ENCODE results near the gene XPNPEP1.

XPNPEP1 gene

DNA sequence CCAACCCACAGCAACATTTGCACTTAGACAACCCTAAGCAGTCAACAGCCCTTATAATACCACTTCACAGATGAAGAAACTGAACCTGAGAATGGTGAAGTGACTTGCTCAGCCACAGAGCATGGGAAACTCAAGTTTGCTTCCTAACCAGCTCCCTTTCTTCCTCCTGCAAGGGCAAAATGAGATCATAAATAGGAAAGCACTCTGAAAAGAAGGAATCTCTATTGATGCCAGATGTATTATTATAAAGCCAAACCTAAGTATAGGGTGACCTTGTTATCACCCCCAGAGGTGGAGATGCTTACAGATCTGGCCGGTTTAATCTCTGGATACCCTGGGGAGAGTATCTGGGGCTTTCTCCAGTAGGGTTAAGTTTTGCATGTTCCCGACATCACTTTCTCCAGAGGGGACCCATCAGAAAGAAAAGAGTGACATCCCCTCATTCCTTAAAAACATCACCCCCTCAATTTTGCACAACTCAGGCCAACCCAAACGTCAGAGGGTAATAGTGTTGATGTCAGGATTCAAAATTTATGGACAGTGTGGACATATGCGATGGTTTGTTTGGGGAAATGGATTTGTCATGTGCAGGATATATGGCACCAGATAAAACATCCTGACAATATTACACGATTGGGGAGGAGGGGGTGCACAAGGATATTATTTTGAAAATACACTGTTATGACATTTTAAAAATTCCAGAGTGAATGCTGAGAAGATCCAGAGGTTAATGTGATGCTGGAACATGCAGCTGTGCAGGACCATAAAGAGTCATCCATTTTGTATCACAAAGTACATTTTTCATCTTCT, 24.0 kb upstream of the XPNPEP1 start:
- no peak for DNase-seq

DNA sequence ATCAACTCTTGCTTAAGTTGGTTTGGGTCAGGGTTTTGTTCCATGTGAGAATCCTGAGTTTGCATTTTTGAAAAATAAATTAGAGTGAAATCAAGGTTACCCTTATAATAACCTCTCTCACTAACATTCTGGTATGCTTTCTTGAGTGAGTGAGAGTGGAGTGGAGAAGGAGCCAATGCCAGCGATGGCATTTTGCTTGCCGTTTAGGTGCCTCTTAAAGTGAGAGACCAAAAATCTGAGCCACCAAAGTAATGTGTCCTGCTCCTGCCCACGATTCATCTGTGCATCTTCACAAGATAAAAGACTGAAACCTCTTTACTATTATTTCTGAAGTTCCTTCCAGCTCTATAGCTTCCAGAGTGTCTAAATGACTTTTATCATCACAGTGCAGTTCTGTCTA, 23.4 kb upstream of the XPNPEP1 start:
- DNase-seq: no peak

DNA sequence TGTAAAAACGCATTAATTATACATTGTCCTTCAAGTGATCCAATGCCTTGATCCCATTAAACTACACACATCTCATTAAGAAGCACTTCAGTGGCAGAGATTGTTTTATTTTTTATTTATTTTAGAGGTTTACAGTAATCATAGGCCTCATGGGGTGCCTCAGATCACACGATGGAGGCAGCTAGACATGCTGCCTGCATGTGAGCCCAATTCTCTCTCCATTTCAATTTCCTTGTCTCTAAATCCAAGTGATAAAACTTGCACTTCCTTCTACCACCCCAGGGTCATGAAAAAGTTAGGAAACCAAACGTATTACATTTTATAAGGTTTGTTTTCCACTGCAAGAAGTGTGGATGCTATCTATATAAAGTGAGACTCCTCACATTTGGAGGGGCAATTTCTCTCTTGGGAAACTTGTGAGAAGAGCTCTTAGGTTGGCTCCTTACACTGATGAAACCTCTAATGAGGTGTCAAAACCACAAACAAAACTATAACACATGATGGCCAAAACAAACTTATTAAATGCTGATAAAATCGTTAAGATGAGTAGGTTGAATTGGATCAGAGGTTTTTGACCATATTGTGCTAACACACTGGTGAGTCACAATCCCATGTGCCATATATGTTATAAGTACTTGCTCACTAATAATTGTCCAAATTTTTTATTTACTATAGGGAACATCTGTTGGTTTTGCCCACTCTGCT, 22.3 kb upstream of the XPNPEP1 start:
- no peak for DNase-seq

DNA sequence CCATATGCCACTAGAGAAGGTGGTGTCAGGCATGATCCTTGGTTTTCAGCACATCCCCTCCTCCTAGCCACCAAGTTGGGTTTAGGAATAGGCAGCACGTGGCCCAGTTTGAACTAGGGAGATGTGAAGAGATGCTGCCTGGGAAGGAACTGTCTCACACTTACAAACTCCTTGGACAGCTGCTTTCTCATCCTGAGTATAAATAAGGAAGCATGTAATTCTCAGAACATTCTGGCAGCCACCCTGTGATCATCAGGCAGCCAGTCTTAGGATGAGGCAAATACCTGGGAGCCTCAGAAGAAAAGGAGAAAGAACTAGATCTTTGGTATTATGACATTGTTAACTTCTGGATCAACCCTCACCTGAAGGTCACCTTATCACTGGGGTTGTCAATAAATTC, 21.3 kb upstream of the XPNPEP1 start:
- DNase-seq: no peak

DNA sequence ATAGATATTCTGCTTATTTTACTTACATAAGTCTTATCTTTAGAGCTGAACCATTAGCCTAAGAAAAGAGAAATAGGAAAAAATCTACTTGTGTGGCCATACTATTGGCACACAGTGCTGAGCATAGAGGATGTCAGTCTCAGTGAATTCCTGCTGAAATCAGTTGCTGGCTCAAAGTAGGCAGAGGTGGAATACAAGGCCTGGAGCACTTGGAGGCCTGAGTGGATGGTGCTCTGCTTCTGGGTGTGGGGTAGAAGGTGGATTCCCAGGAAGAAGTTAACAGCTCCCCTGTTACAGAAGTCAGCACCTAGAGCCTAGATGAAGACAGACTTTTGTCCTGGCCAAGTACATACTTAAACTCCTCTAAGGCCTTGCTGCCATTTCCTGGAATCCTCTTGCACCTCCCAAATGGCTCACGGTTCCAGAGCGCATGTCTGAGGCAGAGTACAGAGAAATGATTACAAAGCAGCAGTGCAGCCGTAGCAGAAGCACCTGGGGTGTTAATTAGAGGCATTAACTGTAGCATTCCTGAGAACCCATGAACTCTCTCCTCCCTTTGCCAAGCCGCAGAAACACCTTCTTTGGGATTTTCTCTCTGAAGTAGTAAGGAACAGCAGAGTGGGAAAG, 18.0 kb upstream of the XPNPEP1 start:
- no peak for DNase-seq

DNA sequence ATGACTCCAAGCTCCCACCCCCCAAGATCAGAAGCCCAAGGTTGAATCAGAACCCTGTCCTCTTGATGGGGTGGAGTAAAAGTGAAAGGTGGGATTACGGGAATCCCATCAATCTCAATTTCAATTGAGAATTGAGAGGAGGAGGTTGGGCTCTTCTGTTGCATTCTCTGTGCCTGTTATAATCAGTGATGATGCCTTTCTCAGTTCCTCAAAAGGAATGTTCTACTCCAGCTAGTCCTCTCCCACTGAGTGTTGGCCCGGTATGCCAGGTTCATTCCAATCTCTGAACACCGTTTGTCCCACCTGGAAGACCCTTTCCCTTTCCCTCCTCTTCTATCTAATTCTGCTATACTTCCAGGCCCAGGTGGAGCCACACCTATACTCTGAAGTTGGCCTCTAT, 17.2 kb upstream of the XPNPEP1 start:
- no peak for DNase-seq

DNA sequence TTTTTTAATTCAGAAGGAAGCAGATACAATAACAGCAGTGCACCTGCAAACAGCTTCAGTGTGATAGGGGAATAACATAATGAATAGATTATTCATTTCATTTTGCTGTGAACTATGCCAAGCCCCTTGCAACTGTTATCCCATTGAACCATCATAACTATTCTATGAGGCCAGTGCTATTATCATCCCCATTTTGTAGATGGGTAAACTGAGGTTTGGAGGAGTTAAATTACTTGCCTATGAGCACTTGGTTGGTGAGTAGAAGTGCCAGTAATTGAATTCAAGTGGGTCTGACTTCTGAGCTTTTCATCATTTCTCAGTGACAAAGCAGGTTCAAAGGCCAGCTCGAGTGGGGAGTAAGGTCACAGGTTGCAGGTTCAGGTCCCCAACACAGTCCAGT, 16.8 kb upstream of the XPNPEP1 start:
- no peak for DNase-seq

DNA sequence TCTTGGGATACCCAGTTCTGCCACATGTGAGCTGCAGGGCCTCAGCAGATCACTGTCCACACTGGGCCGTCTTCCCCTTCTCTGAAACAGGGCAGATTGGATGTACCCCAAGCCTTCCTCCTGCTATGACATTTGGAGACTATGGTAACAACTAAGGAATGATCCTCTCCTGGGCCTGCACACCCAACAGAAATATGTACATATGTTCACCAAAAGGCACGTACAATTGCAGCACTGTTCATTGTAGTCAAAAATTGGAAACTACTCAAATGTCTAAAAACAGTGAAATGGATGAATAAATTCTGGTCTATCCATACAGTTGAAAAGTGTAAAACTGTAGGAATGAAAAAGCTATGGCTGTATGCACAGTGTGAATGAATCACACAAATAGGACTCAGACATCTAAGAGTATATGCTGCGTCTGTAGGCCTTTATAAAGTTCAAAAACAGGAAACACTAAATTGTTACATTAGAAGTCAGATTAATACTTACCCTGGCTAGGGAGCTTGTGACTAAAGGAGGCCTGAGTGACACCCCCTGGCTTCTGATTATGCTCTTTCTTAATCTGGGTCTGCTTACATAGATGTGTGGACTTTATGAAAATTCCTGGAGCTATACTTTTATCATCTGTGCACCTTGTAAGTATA, 16.1 kb upstream of the XPNPEP1 start:
- no peak for DNase-seq

DNA sequence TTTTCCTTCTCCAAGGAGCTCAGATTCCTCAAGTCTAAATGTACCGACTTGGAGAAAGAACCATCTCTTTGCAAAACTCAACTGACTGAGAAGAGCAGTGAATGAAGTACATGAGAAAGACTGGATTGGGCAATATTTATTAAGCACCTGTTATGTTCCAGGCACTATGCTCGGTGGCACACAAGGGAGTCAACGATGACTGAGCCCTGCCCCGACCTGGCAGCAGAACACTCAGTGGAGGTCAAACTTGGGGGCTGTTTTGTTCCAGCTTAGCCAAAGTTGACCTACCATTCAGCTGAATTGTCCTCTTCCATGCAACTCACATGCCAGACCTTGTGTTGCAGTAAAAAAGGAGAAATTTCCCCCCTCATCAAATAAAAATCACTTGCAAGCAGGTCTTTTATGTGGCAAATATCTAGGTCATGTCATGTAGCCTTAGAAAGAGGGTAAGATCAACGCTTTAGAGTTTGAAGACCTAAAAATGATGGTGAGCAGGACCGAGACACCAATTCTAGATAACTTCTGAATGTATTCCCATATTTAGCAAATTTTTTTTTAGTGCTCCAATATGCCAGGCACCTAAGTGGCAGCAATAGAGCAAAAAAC, 14.3 kb upstream of the XPNPEP1 start:
- no peak for DNase-seq

DNA sequence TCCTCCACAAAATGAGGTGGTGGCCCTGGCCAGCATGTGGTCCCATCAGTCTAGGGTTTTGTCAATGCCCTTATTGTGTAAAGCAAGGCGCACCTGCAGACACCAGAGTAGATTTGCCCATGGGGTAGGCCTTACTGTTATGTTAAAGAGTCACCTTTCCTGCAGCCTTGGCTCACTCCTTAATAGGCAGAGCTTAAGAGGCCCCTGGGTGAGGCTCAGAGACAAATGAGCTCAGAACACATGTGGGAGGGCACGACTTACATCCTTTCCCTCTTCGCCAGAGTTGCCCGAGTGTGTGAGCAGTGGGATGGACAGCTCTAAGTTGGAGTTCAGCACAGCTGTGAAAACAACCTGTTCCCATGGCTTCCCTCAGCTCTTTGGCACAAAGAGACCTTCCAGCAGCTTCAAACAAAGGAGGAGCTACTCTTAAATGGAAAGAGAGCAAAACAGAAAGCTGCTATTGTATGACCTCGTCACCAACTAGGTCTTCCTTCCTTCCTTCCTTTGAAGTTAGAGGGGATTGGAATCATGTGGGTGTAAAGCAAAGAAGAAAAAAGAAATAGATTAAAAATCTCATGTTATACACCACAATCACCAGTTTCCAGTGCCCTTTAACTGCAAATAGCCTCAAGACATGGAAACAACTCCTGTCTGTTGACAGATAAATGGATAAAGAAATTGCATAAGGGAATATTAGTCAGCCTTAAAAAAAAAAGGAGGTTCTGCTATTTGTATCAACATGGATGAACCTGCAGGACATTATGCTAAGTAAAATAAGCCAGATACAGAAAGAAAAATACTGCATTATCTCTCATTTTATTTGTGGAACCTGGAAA, 11.9 kb upstream of the XPNPEP1 start:
- no peak for DNase-seq

DNA sequence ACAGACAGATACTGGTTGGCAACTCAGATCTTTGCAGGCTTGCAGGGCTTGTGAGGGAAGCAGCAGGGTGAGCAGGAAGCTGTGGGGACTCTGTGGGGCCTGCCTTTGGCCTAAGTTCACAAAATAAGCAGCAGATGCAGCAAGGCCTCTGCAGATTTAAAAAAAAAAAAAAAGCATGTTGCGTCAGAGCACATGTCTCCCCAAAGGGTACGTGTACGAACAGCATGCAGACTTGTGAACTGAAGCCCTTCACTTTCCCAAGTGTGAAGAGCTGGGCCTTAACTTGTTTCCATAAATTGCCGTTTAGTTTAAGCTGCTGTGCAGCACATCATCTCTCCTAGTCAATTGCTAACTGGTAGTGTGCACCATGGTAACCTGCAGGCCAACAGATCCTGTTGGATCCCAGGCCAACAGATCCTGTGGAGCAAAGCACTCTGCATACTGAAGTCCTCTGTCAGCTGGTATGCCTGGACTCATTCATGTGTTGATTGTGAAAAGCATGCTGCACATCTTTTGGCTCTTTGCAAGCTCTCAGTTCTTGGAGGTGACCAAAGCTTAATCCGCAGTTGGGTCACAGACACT, 10.8 kb upstream of the XPNPEP1 start:
- DNase-seq: no peak

DNA sequence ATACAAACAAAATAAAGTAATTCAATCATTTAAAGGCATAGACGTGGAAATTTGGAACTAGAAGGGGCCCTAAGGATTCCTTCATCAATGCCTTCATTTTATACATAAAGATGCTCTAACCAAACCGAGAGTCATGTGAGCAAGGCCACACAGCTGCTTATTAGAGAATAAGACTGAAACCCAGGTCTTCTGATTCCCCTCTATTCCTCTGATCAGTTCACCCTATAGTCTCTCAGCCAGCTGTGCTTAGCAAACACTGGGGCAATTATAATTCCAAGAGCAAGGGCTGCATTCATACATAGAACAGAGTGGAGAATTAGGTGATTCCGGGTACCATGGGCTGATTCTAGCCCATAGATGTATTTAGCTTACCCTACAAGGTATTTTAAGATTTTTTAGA, 9.7 kb upstream of the XPNPEP1 start:
- no peak for DNase-seq

DNA sequence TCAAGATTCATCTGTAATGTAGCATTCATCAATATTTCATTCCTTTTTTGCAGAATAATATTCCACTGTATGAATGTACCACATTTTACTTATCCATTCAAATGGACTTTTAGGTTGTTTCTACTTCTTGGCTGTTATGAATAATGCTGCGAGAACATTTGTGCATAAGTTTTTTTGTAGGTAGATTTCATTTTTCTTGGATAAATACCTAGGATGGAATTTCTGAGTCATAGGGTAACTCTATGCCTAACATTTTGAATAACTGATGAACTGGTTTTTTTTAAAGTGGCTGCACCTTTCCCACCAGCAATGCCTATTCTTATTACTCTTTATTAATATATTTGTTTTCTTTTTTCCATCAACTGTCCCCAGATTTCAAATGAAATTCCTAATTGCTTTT, 9.1 kb upstream of the XPNPEP1 start:
- no peak for DNase-seq

DNA sequence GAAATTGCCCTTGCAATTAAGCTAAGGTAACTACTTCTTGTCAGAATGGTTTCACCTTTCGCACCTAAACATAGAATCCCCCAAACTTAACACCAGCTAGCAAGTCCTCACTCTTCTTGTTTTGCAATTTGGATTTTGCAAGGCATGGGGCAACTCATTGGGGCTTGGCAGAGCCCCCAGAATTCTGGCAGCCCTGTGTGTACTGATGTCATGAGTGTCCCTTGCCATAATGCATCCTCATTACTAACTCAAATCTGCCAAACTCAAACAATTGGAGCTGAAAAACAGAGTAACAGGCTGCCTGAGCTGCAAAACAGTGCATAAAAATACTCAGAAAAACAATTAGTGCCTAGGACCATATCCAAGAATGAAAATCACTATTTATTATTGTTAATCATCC, 7.9 kb upstream of the XPNPEP1 start:
- DNase-seq: no peak

DNA sequence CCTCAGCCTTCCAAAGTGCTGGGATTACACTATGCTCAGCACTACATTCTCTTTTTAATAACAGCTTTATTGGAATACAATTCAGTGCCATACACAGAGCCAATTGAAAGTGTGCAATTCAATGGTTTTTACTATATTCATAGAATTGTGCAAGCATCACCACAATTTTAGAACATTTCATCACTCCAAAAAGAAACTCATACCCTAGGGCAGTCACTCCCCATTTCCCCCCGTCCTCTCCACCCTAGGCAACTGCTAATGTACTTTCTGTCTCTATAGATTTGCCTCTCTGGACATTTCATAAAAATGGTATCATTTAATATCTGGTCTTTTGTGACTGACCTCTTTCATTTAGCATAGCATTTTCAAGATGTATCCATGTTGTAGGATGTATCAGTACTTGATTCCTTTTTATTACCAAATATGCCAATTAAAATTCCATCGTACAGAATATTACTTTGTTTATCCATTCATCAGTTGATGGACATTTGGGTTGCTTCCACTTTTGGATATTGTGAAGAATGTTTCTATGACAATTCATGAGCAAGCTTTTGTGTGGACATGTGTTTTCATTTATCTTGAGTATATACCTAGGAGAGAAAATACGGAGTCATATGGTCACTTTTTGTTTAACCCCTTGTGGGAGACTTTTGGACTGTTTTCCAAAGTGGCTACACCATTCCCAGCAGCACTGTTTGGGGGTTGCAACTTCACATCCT, 6.3 kb upstream of the XPNPEP1 start:
- no peak for DNase-seq

DNA sequence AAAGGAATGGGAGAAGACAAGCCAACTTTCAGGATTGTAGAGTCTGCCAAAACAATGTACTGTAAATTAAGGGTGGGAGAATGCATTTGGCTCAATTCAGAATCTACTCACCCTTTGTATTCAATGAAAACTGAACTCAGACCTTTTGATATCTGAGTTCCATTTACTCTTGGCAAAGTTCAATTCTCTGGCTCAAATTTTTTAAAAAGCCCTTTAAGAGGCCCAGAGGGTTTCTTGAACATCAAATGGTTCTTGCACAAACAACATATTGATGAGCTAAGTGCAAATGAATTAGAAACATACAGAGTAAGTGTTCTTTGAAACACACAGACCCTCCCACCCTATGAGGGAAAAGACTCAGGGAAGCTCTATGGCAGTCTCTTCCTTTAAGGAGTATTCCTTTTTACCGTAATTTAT, 5.2 kb upstream of the XPNPEP1 start:
- DNase-seq: no peak

DNA sequence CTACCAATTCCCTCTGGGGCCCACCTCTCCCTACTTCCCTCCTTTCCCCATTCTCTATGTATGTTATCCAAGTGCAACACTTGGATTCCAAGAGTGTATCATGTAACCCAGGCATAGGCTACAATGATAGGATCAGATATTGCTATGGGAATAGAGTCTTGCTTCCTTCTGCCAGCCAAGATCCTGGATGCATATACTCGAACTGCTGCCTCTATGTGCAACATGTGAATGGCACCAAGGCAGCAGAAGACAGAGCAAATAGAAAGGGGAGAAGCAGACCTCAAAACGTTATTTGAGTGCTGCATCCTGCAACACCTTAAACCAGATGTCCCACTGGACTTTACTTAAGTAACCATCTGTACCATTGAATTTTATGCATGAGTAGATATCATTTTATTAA, 3.5 kb upstream of the XPNPEP1 start:
- no peak for DNase-seq

DNA sequence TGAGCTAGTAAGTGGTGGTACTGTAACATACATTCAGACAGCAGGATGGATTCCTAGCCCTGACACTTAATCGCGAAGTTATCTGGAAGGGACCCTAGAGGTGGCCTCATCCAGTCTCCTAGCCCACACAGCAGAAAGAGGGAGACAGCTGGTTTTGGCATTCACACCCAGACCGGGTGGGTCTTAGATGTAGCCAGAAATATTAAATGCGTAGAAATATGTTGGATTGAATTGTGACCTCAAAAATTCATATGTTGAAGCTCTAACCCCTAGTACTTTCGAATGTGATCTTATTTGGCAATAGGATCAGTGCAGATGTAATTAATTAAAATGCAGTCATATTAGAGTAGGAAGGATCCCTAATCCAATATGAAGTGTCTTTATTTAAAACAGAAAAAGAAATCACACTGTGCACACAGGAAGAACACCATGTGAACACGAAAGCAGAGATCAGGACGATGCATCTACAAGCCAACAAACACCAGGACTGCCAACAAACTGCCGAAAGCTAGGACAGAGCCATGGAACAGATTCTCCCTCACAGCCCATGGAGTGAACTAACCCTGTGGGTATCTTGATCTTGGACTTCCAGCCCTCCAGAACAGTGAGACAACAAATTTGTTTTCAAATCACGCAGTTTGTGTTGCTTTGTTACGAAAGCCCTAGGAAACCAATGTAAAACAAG, 2.9 kb upstream of the XPNPEP1 start:
- DNase-seq: no peak

DNA sequence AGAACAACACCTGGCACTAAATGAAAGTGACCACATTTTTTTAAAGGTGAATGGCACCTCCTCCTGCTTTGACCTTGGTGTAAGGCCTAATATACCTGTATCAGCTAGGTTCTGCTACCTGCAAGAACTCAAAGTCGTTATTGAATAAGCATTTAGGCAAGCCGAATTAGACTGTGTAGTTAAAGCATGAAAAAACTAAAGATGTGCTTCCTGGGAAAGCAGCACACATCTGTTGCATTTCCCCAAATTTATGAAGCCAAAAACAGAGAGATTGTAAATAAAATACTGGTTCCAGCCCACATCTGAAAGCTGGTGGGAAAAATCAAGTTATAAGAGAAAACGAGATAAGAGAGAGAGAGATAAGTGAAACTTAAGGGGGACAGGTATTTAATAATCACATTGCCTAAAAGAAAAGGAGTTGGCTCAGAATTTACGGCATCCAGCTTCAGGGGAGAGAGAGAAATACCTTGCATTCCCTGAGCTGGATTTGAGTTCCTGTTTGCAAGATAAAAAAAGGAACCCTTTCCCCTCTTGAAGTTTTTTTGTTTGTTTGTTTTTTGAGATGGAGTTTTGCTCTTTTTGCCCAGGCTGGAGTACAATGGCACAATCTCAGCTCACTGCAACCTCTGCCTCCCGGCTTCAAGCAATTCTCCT, 1.8 kb upstream of the XPNPEP1 start:
- no peak for DNase-seq

DNA sequence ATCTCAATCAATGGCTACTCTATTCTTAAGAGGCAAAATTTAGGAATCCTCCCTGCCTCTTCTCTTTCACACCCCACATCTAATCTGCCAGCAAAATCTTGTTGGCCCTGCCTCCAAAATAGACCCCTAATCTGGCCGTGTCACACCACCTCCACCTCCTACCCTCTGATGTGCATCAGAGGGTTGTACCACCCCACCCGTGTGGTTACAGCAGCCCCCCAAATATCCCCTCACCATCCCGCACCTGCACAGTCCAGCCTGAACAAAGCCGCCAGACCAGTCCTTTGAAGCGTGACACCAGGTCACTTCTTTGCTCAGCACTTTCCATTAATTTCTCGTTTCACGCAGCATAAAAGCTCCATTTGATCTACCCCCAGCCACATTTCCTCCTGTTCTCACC, 776 bp upstream of the XPNPEP1 start:
- no peak for DNase-seq
